NCI-H526 (cell line): ENCODE data around the gene NHLRC4.

ENCODE experiments used
- DNase-seq, 2 experiments: peaks; one replicate each; lab custom pipeline; 2025; lab: John Stamatoyannopoulos, UW

NHLRC4 gene

DNA sequence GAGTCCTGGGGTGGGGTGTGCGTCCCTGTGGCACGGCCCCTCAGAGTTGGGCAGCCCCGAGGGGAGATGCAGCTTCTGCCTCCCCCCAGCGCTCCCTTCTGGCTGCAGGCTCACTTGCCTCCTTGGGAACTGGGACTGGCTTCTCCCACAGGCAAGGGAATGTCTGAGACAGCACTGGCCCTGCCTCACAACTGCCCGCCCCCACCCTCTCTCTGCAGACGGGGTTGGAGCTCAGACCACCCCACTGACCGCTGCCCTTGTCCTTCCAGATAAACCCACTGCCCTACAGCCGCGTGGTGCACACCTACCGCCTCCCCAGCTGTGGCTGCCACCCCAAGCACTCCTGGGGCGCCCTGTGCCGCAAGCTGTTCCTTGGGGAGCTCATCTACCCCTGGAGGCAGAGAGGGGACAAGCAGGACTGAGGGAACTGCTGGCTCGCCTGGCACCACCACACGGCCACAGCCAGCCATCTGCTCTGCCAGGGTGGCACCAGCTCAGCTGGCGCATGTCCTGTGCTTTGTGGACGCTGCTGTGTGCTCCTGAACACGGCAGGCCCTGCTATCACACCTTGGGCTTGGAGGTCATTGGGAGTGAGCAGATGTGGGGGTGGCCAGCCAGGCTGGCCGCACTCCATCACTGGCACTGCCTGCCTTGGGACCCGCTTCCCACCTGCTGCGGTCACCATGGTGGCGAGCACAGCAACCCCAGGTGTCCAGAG, 16.0 kb downstream of the NHLRC4 start:
- DNase-seq = no peak

GRCh38 chr16:583470-583814, 16.6 kb downstream of the NHLRC4 start:
- peak in 1 of 2 experiments; percentile 61 for DNase-seq

- DNase-seq = peak; percentile 46 to 74
Measured at GRCh38 chr16:583815-584591, 17.2 kb downstream of the NHLRC4 start.

GRCh38 chr16:585351-585750, 18.5 kb downstream of the NHLRC4 start:
- peak in 1 of 2 experiments; percentile 33 for DNase-seq

DNA sequence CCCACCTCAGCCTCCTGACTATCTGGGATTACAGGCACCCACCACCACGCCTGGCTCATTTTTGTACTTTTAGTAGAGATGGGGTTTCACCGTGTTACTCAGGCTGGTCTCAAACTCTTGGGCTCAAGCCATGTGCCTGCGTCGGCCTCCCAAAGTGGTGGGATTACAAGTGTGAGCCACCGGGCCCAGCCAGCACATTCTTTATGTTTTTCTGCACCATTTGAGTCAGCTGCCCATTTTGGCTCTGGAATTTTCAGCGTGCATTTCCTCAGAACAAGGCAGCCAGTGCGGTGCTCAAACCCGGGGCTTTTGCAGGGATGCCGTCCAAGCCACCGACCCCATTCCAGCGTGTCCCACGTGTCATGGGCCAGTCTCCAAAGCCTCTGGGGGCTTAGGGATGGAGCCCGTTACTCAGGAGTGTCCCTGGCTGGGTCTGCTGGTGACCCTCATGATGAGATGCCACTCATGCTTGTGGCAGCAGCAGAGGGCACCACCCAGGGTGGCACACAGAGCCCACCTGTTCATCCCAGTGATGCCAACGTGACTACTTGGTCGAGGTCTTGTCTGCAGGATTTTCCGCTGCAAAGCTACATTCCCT, 19.3 kb downstream of the NHLRC4 start:
- no peak for DNase-seq

GRCh38 chr16:586645-587590, 20.1 kb downstream of the NHLRC4 start:
- no peak for DNase-seq

- peak; percentile 22 to 47 for DNase-seq
Measured at GRCh38 chr16:588639-588888, 21.8 kb downstream of the NHLRC4 start.

GRCh38 chr16:588889-589657, 22.3 kb downstream of the NHLRC4 start:
- DNase-seq = peak; percentile 91 to 94

DNA sequence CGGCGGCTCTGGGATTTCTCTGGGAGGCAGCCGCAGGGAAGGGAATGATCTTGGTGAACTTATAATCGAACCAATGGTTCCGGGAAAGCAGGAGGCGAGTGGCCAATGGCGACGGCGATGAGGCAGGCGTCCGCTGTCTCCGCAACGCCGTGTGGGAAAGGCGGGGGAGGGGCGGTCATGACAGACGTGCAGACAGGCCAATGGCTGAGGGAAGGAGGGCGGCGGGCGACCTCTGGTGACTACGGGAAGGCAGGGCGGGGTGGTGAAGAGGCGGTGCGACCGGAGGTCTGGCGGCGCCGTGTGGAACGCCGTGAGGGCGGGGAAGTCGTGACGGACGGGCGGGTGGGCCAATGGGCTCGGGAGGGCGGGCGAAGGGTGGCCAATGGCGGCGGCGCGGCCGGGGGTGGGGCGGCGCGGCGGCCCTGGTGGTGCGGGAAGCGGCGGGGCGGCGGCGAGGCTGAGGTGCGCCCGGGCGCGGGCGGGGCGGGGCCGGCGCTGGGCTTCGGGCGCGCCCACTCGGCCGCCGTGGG, 22.9 kb downstream of the NHLRC4 start, which contains the start of gene RAB40C:
RAB40C (plus strand) TSS at position 409 of the 530 bp plus-strand sequence. CDS start 226 bp downstream, outside the sequence.
- DNase-seq = peak; percentile 91 to 96

DNA sequence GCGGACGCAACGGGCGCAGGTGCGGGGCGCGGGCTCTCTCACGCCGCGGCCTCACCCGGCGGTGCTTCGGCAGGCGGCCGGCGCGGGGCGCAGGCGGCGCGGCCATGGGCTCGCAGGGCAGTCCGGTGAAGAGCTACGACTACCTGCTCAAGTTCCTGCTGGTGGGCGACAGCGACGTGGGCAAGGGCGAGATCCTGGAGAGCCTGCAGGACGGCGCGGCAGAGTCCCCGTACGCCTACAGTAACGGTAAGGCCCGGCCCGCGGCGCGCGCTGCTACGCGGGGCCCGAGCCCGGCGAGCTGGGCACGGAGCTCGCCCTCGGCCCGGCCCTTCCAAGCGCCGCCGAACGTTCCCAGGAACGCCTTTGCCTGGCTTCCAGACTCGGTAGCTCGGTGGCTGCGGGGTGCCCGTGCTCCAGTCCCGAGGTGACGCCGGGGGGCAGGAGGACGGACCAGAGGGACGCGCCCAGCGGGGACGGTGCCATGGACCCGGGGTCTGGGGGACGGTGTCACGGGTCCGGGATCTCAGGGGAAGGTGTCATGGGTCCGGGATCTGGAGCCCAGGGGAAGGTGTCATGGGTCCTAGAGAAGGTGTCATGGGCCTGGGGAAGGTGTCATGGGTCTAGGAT, 23.5 kb downstream of the NHLRC4 start:
- peak in 1 of 2 experiments; percentile 64 for DNase-seq

- no peak for DNase-seq
Measured at GRCh38 chr16:590815-591200, 24.0 kb downstream of the NHLRC4 start.

DNA sequence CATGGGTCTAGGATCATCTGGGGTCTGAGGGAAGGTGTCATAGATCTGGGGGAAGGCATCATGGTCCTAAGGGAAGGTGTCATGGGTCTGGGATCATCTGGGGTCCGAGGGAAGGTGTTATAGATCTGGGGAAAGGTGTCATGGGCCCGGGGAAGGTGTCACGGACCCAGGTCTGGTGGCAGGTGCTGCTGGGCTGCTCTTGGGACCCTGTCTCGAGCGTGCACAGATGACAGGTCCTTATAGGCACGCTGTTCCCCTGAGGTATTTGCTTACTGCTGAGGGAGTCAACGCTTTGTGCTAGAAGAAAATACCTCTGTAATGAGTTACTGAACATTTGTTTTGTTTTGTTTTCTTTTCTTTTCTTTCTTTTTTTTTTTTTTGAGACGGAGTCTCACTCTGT, 24.4 kb downstream of the NHLRC4 start:
- no peak for DNase-seq

DNA sequence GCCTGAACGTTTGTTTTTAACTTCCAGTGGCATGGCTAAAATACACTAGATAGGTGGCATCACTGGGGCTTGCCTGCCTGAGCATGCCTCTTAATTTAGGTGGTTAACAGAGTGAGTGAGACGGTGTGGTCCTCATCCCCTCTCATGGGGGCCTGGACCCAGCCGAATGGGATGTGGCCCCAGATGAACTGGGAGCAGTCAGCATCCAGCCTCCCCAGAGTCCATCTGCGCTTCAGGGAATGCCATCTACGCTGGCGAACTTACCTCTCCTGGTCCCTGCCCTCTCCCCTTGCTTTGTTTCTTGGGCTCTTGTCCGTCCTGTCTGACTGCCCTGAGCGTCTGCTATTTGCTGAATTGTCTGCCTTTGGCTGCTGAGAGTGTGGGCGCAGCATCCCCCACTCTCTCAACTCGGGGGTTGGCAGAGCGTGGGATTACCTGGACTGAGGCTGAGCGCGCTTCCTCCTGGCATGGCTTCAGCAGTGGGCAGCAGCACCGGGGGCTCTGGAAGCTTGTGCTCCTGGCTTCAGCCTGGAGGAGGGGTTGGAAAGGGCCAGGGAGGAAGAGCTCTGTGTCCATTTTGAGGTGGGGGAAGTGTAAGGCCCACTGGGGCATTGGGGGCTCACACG, 25.2 kb downstream of the NHLRC4 start:
- DNase-seq = no peak

DNA sequence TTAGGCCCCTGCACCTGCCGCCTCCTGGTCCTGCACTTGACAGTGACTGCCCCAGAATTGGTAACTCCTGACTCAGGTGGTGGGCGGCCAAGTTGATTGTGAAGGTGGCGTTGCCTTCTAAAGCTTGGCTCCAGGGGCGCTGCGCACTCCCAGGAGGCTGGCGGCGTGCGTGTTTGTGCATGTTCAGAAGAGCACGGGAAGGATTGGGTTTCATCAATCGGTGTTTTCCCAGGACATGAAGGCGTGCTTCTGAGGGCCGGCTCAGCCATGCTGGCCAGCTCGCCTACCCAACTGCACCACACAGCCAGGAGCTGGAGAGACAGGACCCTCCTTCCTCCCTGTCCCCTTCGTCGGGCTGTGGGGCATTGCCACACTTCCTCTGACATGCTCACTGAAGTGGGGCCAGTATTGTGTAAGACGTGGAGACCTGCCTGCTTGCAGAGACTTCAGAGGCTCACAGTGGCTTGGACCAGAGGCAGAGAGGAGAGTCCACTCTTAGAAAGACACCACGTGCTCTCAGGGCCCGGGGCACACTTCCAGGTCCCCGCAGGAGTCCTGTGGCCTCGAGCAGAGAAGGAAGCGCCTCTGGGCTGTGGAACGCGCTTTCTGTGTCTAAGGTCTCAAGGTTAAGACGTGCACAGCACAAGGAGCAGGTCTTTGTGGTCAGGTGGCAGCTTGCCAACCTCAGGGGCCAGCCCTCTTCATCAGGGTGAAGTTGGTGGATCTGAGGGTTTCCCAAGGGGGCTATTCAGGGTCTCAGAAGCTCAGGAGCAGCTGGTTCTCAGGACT, 25.9 kb downstream of the NHLRC4 start:
- DNase-seq = peak; percentile 76 to 91

DNA sequence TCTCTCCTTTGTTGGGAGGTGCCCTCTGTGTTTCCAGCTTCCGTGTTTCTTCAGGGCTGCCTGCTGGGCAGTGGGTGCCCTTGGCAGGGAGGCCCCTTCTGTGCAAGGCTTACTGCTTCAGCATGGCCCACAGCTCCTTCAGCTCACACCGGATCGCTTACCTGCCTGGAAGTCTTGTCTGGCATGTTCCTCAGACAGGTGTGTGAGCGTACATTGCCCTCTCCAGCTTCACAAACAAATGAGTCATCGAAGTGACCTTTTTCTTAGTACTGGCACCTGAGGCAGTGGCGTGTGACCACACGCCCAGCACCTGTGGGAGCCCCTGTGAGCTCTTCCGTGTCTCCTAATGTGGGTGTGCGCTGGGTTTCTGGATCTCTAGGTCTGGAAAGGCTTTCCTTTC, 26.6 kb downstream of the NHLRC4 start:
- DNase-seq = peak; percentile 38 to 63

DNA sequence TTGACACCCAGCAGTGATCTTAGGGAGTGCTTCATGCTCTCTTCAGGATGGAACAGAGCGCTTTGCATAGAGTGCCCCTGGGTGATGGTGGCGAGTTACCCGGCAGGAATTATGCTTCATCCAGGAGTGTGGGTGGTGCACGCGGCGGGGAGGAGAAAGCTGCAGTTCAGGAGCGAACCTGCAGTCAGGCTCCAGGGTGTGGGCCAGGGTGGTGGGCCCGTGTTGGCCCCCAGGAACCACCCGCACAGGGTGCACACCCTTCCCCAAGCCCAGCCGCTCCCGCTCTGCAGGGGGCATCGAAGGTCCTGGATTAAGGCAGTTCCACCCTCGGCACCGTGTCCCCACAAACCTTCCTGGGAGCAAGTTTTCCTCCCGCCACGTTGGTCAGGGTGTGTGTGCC, 27.0 kb downstream of the NHLRC4 start:
- DNase-seq = no peak

DNA sequence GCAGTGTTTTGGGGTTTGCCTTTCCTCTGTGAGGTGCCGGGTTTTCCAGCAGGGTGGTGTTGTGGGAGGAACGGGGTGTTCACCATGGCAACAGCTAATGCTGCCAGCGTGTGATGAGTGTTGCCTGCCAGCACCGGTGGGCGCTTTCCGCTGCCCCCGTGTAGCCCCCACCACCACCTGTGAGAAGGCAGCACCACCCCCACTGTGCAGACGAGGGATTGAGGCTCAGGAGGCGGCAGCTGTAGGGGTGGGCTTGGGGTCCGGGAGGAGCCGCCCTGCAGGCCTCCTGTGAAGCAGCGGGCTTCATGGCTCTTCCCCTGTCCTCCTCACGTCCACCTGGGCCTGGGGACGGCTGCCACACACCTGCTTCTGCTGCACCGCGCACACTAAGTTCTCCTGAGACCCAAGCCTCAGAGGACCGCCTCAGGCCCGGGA, 28.3 kb downstream of the NHLRC4 start:
- no peak for DNase-seq

- no peak for DNase-seq
Measured at GRCh38 chr16:595942-596735, 29.3 kb downstream of the NHLRC4 start.

- no peak for DNase-seq
Measured at GRCh38 chr16:596736-597060, 29.9 kb downstream of the NHLRC4 start.
